SK-N-SH treated with all-trans-retinoic acid at 6 μM for 48 hours (cell line): Measurements from ENCODE around the gene CLN5.

Experiments used
- ATAC-seq: fragments of 200-7000 bp; cut with Tn5 transposase; 3 replicates; pipeline ENCODE4 v1.9.1; 2020; ENCODE audit warnings: mild to moderate bottlenecking, moderate library complexity
- ARNTL ChIP-seq: fragments of 450-650 bp; formaldehyde crosslinking; IDR thresholded peaks from 2 replicates; pipeline ENCODE4 v1.5.0; 2020; ENCODE audit warnings: low read depth, mild to moderate bottlenecking, moderate library complexity, borderline replicate concordance
- BACH2 ChIP-seq: fragments of 250-450 bp; sonication (Bioruptor Pico); IDR thresholded peaks from 2 replicates; pipeline ENCODE4 v1.9.0; 2021; ENCODE audit warnings: mild to moderate bottlenecking, borderline replicate concordance
- CREB5 ChIP-seq: fragments of 250-450 bp; sonication (Bioruptor Pico); IDR thresholded peaks from 2 replicates; pipeline ENCODE4 v1.5.1; 2020; ENCODE audit warnings: low read depth, mild to moderate bottlenecking, moderate library complexity
- CSDC2 ChIP-seq: fragments of 250-450 bp; sonication (Bioruptor Pico); IDR thresholded peaks from 2 replicates; pipeline ENCODE4 v1.5.0; 2020; ENCODE audit warnings: mild to moderate bottlenecking, moderate library complexity
- CSRNP3 ChIP-seq: fragments of 250-450 bp; sonication (Bioruptor Pico); IDR thresholded peaks from 2 replicates; pipeline ENCODE4 v1.5.1; 2021; ENCODE audit warnings: mild to moderate bottlenecking, moderate library complexity
- ESRRG ChIP-seq: fragments of 250-450 bp; sonication (Bioruptor Pico); IDR thresholded peaks from 2 replicates; pipeline ENCODE4 v1.6.1; 2021; ENCODE audit warnings: mild to moderate bottlenecking
- GLIS3 ChIP-seq: fragments of 250-450 bp; sonication (Bioruptor Pico); IDR thresholded peaks from 2 replicates; pipeline ENCODE4 v1.5.0; 2020; ENCODE audit warnings: mild to moderate bottlenecking, moderate library complexity
- ISL1 ChIP-seq: fragments of 250-450 bp; sonication (Bioruptor Pico); IDR thresholded peaks from 2 replicates; pipeline ENCODE4 v2.1.2; 2022; ENCODE audit warnings: mild to moderate bottlenecking, moderate library complexity
- OSR1 ChIP-seq: fragments of 250-450 bp; sonication (Bioruptor Pico); IDR thresholded peaks from 2 replicates; pipeline ENCODE4 v1.8.0; 2022; ENCODE audit warnings: moderate library complexity, mild to moderate bottlenecking, inconsistent platforms
- RARB ChIP-seq: fragments of 250-450 bp; sonication (Bioruptor Pico); IDR thresholded peaks from 2 replicates; pipeline ENCODE4 v1.8.0; 2021; ENCODE audit warnings: mild to moderate bottlenecking, moderate library complexity
- SNAI2 ChIP-seq: fragments of 250-450 bp; sonication (Bioruptor Pico); IDR thresholded peaks from 2 replicates; pipeline ENCODE4 v1.5.0; 2020; ENCODE audit warnings: mild to moderate bottlenecking, moderate library complexity
- TCF4 ChIP-seq: fragments of 250-450 bp; sonication (Bioruptor Pico); IDR thresholded peaks from 2 replicates; pipeline ENCODE4 v1.8.0; 2021; ENCODE audit warnings: mild to moderate bottlenecking, moderate library complexity, borderline replicate concordance
- TOX ChIP-seq: fragments of 250-450 bp; sonication (Bioruptor Pico); IDR thresholded peaks from 2 replicates; pipeline ENCODE4 v1.8.0; 2021; ENCODE audit warnings: mild to moderate bottlenecking, moderate library complexity, borderline replicate concordance
- ZC3H10 ChIP-seq: fragments of 250-450 bp; sonication (Bioruptor Pico); IDR thresholded peaks from 2 replicates; pipeline ENCODE4 v1.5.1; 2021; ENCODE audit warnings: mild to moderate bottlenecking, moderate library complexity
- ZFP30 ChIP-seq: fragments of 450-650 bp; formaldehyde crosslinking; IDR thresholded peaks from 2 replicates; pipeline ENCODE4 v1.5.0; 2022; ENCODE audit warnings: mild to moderate bottlenecking, moderate library complexity
- ZNF565 ChIP-seq: fragments of 450-650 bp; formaldehyde crosslinking; conservative IDR thresholded peaks from 2 replicates; pipeline ENCODE4 v1.5.0; 2020; ENCODE audit warnings: low read depth, mild to moderate bottlenecking, moderate library complexity
- ZNF70 ChIP-seq: fragments of 450-650 bp; formaldehyde crosslinking; IDR thresholded peaks from 2 replicates; pipeline ENCODE4 v1.5.0; 2020; ENCODE audit warnings: mild to moderate bottlenecking, moderate library complexity
- ZNF8 ChIP-seq: fragments of 450-650 bp; formaldehyde crosslinking; IDR thresholded peaks from 2 replicates; pipeline ENCODE4 v1.5.0; 2020; ENCODE audit warnings: mild to moderate bottlenecking, moderate library complexity
- TF ChIP-seq, protein P1 (sequence below): fragments of 250-450 bp; sonication (Bioruptor Pico); IDR thresholded peaks from 2 replicates; pipeline ENCODE4 v1.8.0; 2020; ENCODE audit warnings: mild to moderate bottlenecking, moderate library complexity, borderline replicate concordance
- TF ChIP-seq, protein P2 (sequence below): fragments of 250-450 bp; sonication (Bioruptor Pico); IDR thresholded peaks from 2 replicates; pipeline ENCODE4 v1.8.0; 2021; ENCODE audit warnings: low read depth, mild to moderate bottlenecking, moderate library complexity, borderline replicate concordance

Gene CLN5

GRCh38 chr13:76967031-76967430, 24.9 kb upstream of the CLN5 start:
- no peak for ATAC-seq
- TF ChIP-seq GLIS3 (CRISPR knock-in tag) (no peak), ARNTL (CRISPR knock-in tag) (no peak), ZC3H10 (no peak), ESRRG (CRISPR knock-in tag) (no peak), TOX (CRISPR knock-in tag) (no peak), RARB (CRISPR knock-in tag) (no peak), BACH2 (no peak), ZNF565 (no peak), ZNF8 (CRISPR knock-in tag) (no peak), SNAI2 (CRISPR knock-in tag) (no peak), TCF4 (no peak)
- TF ChIP-seq, protein P1, sequence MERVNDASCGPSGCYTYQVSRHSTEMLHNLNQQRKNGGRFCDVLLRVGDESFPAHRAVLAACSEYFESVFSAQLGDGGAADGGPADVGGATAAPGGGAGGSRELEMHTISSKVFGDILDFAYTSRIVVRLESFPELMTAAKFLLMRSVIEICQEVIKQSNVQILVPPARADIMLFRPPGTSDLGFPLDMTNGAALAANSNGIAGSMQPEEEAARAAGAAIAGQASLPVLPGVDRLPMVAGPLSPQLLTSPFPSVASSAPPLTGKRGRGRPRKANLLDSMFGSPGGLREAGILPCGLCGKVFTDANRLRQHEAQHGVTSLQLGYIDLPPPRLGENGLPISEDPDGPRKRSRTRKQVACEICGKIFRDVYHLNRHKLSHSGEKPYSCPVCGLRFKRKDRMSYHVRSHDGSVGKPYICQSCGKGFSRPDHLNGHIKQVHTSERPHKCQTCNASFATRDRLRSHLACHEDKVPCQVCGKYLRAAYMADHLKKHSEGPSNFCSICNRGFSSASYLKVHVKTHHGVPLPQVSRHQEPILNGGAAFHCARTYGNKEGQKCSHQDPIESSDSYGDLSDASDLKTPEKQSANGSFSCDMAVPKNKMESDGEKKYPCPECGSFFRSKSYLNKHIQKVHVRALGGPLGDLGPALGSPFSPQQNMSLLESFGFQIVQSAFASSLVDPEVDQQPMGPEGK (CRISPR knock-in tag) = no peak
- TF ChIP-seq, protein P2, sequence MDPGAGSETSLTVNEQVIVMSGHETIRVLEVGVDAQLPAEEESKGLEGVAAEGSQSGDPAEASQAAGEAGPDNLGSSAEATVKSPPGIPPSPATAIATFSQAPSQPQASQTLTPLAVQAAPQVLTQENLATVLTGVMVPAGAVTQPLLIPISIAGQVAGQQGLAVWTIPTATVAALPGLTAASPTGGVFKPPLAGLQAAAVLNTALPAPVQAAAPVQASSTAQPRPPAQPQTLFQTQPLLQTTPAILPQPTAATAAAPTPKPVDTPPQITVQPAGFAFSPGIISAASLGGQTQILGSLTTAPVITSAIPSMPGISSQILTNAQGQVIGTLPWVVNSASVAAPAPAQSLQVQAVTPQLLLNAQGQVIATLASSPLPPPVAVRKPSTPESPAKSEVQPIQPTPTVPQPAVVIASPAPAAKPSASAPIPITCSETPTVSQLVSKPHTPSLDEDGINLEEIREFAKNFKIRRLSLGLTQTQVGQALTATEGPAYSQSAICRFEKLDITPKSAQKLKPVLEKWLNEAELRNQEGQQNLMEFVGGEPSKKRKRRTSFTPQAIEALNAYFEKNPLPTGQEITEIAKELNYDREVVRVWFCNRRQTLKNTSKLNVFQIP (CRISPR knock-in tag) = no peak
- TF ChIP-seq, all 23 proteins: peak for 0

DNA sequence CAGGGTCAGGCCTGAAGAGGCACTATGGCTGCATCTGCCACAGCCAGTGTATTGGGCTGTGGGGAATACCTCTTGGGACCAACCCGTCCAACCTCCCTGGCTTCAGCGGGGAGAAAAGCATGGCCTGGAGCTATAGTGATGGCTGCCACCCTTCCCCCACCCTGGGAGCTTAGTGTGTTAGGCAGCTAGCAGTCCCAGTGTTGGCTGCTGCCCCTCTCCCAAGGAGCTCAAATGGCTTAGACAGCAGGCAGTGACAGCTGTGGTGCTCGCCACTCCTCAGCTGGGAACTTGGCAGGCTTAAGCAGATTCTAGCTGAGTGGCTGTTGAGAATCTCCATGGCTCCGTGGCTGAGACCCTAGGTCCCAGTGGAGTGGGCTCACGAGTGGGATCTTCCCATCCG, 23.8 kb upstream of the CLN5 start:
- no peak for ATAC-seq
- TF ChIP-seq OSR1 (CRISPR knock-in tag) (no peak), ZFP30 (CRISPR knock-in tag) (no peak), SNAI2 (CRISPR knock-in tag) (no peak), ISL1 (CRISPR knock-in tag) (no peak), CREB5 (CRISPR knock-in tag) (no peak), ESRRG (CRISPR knock-in tag) (no peak), TOX (CRISPR knock-in tag) (no peak), CSRNP3 (CRISPR knock-in tag) (no peak), RARB (CRISPR knock-in tag) (no peak), BACH2 (no peak), ZNF565 (no peak)
- TF ChIP-seq, protein P1 (CRISPR knock-in tag) = no peak

GRCh38 chr13:76969488-76970365, 22.2 kb upstream of the CLN5 start:
- ATAC-seq = no peak
- TF ChIP-seq OSR1 (CRISPR knock-in tag) = no peak
- no peak for TF ChIP-seq BACH2
- no peak for TF ChIP-seq SNAI2 (CRISPR knock-in tag)
- TF ChIP-seq ZNF70 (CRISPR knock-in tag) = no peak
- no peak for TF ChIP-seq ZFP30 (CRISPR knock-in tag)
- TF ChIP-seq ARNTL (CRISPR knock-in tag) = no peak
- TF ChIP-seq, protein P2 (CRISPR knock-in tag) = no peak
- no peak for TF ChIP-seq RARB (CRISPR knock-in tag)
- TF ChIP-seq ZC3H10 = no peak
- no peak for TF ChIP-seq CSDC2 (CRISPR knock-in tag)
- TF ChIP-seq CSRNP3 (CRISPR knock-in tag) = no peak
- TF ChIP-seq TCF4 = no peak
